Progenitor cell of endocrine pancreas (in vitro differentiated cells): ENCODE measurements around the gene DISP3. TPM values are rescaled to one million over a fixed set of nuclear protein-coding genes. Genes with fewer than 3 reads are reported as not detected.

ENCODE experiments used
- DNase-seq: peaks from one replicate; pipeline ENCODE4 v3.0.0; 2021; ENCODE audit warnings: low spot score; ENCODE audit not compliant: unreplicated experiment
- H3K27ac Mint-ChIP-seq: 2 replicates; pipeline ENCODE4 v1.8.0; 2021; ENCODE audit warnings: mild to moderate bottlenecking, moderate library complexity, mixed read lengths
- H3K27me3 Mint-ChIP-seq: 2 replicates; pipeline ENCODE4 v1.8.0; 2021; ENCODE audit warnings: mixed read lengths
- H3K36me3 Mint-ChIP-seq: 2 replicates; pipeline ENCODE4 v1.8.0; 2022; ENCODE audit warnings: mixed read lengths; ENCODE audit not compliant: insufficient read depth
- H3K4me1 Mint-ChIP-seq: 2 replicates; pipeline ENCODE4 v1.8.0; 2021; ENCODE audit warnings: low read depth, mixed read lengths
- H3K4me3 Mint-ChIP-seq: 2 replicates; pipeline ENCODE4 v1.8.0; 2021; ENCODE audit warnings: low read depth, mild to moderate bottlenecking, moderate library complexity, mixed read lengths
- H3K9me3 Mint-ChIP-seq: 2 replicates; pipeline ENCODE4 v1.8.0; 2021; ENCODE audit warnings: low read depth, mixed read lengths
- total RNA-seq: library from RNA; stranded (reverse); gene quantifications from 2 replicates; pipeline ENCODE4 v1.2.1, GENCODE V29; 2021
- TF ChIP-seq, protein P1 (sequence below): fragments of 200-600 bp; sonication (generic); IDR thresholded peaks from one replicate; pipeline ENCODE4 v1.5.0; 2021; ENCODE audit warnings: antibody characterized with exemption, mild to moderate bottlenecking; ENCODE audit not compliant: unreplicated experiment

The DISP3 gene
- total RNA-seq, 1 donor from 2014 or later: 5.4 TPM

DNA sequence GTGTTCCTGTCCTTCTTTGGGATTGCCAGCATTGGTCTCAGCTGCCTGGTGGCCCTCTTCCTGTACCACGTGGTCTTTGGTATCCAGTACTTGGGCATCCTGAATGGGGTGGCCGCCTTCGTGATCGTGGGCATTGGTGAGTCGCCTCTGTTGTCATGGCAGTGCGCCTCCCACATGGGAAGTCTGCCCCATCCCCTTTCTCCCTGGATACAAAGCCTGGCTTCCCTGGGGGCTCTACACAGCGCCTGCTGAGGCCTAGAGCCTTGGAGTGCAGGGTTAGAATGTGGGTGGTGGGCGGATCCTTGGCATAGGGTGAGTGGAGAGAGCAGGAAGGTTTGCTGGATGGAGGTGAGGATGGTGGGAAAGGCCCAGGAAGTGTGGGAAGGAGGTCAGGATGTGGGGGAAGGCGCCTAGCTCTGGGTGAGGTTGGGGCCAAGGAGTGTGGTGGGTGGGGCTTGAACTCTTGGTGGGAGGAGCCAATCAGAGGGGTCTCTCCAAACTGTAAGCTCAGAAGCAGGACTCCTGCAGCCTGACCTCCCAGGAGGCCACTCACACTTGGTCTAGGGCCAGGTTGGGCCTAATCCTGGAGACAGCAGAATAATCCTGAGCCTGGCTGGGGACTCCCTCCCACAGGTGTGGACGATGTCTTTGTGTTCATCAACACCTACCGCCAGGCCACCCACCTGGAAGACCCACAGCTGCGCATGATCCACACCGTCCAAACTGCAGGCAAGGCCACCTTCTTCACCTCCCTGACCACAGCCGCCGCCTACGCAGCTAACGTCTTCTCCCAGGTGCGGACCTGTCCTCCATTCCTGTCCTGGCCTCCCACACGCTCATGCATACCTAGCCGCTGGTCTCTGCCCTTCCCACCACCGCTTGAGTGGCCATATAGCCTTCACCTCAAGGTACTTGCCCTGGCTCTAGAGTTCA lies 36.7 kb downstream of the DISP3 start:
- H3K27me3 Mint-ChIP-seq: no peaks in the 10 kb centered on the region
- peak overlapping the region; percentile 41 for H3K27ac Mint-ChIP-seq

DNA sequence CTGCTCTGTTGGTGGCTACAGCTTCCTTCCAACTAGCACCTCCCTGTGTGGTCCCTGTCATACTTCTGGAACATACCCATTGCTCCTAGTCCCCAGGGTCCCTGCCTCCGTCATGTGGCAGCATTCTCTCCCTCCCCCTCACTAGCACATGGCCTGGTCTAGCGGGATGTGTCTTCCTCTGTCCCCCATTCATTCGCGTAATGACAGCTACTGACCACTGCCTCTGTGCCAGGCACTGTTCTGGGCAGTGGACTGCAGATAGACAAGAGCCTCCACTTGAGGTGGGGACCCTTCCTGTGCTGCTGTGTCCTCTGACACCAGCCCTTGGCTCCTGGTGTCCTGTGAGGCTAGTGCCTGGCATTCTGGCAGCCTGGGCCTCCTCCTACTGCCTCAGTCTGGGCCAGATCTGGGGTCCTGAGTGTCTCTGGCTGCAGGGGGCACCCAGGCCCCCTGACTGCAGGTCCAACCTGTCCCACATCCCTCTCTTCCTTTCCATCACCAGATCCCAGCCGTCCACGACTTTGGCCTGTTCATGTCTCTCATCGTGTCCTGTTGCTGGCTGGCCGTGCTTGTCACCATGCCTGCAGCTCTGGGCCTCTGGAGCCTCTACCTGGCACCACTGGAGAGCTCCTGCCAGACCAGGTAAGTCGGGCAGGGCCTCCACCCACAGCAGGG lies 38.1 kb downstream of the DISP3 start:
- TF ChIP-seq, protein P1, sequence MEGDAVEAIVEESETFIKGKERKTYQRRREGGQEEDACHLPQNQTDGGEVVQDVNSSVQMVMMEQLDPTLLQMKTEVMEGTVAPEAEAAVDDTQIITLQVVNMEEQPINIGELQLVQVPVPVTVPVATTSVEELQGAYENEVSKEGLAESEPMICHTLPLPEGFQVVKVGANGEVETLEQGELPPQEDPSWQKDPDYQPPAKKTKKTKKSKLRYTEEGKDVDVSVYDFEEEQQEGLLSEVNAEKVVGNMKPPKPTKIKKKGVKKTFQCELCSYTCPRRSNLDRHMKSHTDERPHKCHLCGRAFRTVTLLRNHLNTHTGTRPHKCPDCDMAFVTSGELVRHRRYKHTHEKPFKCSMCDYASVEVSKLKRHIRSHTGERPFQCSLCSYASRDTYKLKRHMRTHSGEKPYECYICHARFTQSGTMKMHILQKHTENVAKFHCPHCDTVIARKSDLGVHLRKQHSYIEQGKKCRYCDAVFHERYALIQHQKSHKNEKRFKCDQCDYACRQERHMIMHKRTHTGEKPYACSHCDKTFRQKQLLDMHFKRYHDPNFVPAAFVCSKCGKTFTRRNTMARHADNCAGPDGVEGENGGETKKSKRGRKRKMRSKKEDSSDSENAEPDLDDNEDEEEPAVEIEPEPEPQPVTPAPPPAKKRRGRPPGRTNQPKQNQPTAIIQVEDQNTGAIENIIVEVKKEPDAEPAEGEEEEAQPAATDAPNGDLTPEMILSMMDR: no peak
- Mint-ChIP-seq H3K27me3 (no peaks in the 10 kb centered on the region), H3K9me3 (no peaks in the 10 kb centered on the region), H3K4me1 (no peaks in the 10 kb centered on the region), H3K36me3 (no peaks in the 10 kb centered on the region), H3K27ac (no peak overlapping the region), H3K4me3 (no peak overlapping the region)
- no peak for DNase-seq

More for the DNA sequence above, 36.7 kb downstream of the DISP3 start:
- Mint-ChIP-seq H3K4me3 (no peak overlapping the region), H3K4me1 (no peaks in the 10 kb centered on the region), H3K36me3 (peaks cover 1% of the 10 kb centered on the region), H3K9me3 (no peaks in the 10 kb centered on the region)
- TF ChIP-seq, protein P1: no peak
- no peak for DNase-seq

DNA sequence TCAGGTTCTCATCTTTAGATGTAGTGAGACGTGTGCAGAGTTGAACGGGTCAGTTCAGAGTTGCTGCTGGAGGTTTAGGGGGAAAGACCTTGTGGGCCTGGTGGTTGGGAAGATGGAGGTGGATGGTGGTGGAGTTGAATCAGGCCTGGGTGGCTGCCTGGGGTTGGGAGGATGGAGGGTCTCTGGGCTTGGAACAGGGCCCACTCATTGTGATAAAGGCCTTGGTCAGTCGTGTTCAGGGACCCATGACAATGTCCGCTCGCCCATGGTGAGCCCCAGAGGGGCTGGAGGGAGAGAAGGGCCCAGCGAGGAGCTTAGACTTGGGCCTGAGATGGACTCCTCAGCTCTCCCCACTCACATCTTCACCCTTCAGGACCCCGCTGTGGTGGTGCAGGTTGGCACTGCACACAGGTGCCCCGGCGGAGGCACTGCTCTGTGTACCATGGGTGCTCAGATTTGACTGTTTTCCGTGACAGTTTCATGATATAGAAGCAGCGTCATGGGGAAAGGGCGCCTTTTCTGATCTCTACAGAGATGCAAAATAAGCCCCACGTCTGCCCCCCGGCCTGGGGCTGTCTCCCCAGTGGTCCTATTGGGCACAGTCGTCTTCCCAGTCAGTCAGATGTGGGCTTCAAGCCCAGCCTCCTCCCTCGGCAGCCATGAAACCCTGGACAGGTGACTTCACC lies 39.2 kb downstream of the DISP3 start:
- no peaks in the 10 kb centered on the region for H3K4me1 Mint-ChIP-seq

DNA sequence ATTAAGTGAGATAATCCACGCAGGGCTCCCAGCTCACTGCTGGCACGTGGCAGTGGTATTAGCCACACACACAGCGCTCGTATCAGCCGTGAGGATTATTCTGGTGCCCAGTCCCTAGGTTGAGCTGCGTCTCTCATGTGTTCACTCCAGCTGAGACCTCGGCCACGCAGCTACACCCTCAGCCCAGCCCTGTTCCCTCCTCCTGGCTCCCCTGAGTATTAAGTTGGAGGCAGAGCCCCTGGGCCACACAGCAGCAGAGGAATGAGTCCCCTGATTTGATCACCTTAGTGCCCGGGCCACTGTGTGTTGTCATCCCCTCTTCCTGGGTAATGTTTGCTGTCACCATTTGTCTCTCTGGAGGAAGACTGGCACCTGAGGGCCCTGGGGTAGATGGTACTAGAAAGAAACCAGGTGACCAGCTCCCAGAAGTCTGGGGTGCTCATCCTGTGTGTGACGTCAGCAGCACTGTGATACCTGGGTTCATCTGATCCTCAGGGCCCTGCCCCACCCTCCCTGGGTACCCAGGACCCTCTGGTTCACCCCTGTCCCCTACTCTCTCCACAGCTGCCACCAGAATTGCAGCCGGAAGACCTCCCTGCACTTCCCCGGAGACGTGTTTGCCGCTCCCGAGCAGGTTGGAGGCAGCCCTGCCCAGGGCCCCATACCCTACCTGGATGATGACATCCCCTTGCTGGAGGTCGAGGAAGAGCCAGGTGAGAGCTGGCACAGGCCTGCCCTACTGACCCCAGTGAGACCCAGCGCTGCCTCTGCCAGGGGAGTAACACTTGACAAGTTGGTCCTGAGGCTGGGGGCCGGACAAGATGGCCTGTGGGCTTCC lies 40.1 kb downstream of the DISP3 start:
- TF ChIP-seq, protein P1: no peak
- Mint-ChIP-seq H3K9me3 (no peaks in the 10 kb centered on the region), H3K27me3 (no peaks in the 10 kb centered on the region), H3K27ac (no peak overlapping the region), H3K36me3 (no peaks in the 10 kb centered on the region), H3K4me1 (no peaks in the 10 kb centered on the region), H3K4me3 (no peak overlapping the region)
- no peak for DNase-seq

More for the DNA sequence above, 39.2 kb downstream of the DISP3 start:
- no peak overlapping the region for H3K4me3 Mint-ChIP-seq
- DNase-seq: no peak
- no peak overlapping the region for H3K27ac Mint-ChIP-seq
- no peaks in the 10 kb centered on the region for H3K9me3 Mint-ChIP-seq
- H3K27me3 Mint-ChIP-seq: no peaks in the 10 kb centered on the region
- TF ChIP-seq, protein P1: no peak
- no peaks in the 10 kb centered on the region for H3K36me3 Mint-ChIP-seq
